Umbilical cord (tissue), 2 donors: ENCODE measurements around the gene TNFSF13. TPM values are rescaled to one million over a fixed set of nuclear protein-coding genes. Genes with fewer than 3 reads are reported as not detected.

ENCODE experiments used
- DNase-seq: peaks from one replicate; pipeline ENCODE4 v3.0.0-alpha.2; 2015; ENCODE audit warnings: low spot score
- total RNA-seq: library from RNA; depleted of rRNA; stranded (reverse); fragments of >200 nt; gene quantifications from one replicate; pipeline ENCODE4 v1.2.3, GENCODE V29; 2014; ENCODE audit warnings: low replicate concordance; ENCODE audit not compliant: insufficient read depth

Gene TNFSF13, protein sequence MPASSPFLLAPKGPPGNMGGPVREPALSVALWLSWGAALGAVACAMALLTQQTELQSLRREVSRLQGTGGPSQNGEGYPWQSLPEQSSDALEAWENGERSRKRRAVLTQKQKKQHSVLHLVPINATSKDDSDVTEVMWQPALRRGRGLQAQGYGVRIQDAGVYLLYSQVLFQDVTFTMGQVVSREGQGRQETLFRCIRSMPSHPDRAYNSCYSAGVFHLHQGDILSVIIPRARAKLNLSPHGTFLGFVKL
- total RNA-seq, result 7.7 TPM

DNA sequence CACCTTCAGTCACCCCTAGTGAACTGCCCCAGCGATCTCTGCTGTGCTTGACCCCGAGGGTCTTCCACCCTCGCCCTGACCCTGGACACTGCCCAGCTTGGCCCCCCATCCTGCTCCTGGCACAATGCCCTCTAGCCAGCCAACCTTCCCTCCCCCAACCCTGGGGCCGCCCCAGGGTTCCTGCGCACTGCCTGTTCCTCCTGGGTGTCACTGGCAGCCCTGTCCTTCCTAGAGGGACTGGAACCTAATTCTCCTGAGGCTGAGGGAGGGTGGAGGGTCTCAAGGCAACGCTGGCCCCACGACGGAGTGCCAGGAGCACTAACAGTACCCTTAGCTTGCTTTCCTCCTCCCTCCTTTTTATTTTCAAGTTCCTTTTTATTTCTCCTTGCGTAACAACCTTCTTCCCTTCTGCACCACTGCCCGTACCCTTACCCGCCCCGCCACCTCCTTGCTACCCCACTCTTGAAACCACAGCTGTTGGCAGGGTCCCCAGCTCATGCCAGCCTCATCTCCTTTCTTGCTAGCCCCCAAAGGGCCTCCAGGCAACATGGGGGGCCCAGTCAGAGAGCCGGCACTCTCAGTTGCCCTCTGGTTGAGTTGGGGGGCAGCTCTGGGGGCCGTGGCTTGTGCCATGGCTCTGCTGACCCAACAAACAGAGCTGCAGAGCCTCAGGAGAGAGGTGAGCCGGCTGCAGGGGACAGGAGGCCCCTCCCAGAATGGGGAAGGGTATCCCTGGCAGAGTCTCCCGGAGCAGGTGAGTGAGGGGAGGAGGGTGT lies at the start of gene TNFSF13:
Gene TNFSF13 (plus strand): TSS at position 207 of the 776 bp plus-strand sequence. CDS start 290 bp downstream, at position 497.
- DNase-seq, result no peak

- DNase-seq, result no peak
These were observed 49.7 kb upstream of the TNFSF13 start for GRCh38 chr17:7508846-7509245.

GRCh38 chr17:7509937-7510336 lies 48.6 kb upstream of the TNFSF13 start:
- no peak for DNase-seq

- DNase-seq, result no peak
These were observed 47.4 kb upstream of the TNFSF13 start for GRCh38 chr17:7511108-7511507.

GRCh38 chr17:7512105-7512504 lies 46.4 kb upstream of the TNFSF13 start:
- no peak for DNase-seq

GRCh38 chr17:7512824-7513540 lies 45.6 kb upstream of the TNFSF13 start:
- no peak for DNase-seq

DNA sequence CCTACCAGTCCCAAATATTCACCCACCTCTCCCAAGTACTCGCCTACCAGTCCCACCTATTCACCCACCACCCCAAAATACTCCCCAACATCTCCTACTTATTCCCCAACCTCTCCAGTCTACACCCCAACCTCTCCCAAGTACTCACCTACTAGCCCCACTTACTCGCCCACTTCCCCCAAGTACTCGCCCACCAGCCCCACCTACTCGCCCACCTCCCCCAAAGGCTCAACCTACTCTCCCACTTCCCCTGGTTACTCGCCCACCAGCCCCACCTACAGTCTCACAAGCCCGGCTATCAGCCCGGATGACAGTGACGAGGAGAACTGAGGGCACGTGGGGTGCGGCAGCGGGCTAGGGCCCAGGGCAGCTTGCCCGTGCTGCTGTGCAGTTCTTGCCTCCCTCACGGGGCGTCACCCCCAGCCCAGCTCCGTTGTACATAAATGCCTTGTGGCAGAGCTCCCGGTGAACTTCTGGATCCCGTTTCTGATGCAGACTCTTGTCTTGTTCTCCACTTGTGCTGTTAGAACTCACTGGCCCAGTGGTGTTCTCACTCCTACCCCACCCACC lies 44.6 kb upstream of the TNFSF13 start:
- no peak for DNase-seq

DNA sequence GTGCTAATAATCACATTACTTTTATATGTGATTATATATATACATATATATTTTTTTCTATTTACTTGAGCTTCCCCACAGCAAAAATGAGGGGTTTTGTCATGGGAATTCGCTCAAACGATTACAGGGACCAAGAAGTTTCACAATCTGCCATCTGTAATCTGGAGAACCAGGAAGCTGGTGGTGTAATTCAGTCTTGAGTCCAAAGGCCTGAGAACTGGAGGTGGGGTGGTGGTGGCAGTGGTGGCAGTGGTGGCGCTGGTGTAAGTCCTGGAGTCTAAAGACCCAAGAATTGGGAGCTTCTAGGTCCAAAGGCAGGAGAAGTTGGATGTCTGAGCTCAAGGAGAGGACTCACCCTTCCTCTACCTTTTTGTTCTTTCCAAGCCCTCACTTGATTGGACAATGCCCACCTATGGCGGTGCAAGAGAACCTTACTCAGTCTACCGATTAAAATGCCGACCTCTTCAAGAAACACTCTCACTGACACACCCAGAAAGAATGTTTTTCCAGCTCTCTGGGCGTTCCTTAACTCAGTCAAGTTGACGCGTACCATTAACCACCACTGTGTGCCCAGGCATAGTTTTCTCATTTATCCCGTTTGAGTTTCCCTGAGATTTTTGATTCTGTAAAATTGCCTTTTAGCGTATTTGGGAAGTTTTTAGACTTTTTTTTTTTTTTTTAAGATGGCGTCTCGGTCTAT lies 42.5 kb upstream of the TNFSF13 start:
- DNase-seq, result no peak

DNA sequence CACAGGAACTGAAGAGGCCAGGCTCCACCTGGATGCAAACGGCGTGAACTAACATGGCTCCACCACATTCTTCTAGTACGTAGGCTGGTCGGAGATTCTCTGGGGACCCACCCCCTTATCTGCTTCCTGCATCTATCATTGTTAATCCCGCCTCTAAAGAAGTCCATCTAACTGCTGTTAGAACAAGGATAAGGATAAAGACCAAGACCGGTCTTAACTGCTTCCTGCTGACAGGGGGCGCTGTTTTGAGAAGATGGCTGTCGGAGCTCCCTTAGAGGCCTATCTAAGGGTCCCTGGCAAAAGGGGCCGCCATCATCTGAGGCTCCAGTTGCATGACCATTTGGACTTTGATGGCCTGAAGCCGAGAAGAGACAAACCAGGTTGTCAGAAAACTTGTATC lies 35.5 kb upstream of the TNFSF13 start:
- no peak for DNase-seq

GRCh38 chr17:7528842-7529241 lies 29.7 kb upstream of the TNFSF13 start:
- no peak for DNase-seq

- DNase-seq, result no peak
These were observed 28.3 kb upstream of the TNFSF13 start for GRCh38 chr17:7530023-7530900.

DNA sequence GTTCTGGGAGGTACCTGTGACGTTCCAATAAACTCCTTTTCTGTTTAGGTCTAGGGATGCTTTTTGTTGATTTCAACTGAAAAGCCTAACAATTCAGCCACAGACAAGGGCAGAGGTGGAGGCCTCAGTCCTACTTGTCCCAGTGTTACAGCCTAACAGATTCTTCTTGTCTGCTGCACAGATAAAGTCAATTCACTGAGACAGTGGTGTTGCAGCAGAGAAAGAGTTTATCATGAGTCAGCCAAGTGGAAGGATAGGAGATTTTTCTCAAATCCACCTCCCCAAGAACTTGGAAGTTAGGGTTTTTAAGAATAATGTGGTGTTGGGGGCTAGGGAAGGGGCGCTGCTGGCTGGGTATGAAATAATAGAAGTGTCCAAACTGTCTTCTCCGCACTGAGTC lies 20.5 kb upstream of the TNFSF13 start:
- DNase-seq, result no peak

GRCh38 chr17:7538891-7539545 lies 19.5 kb upstream of the TNFSF13 start:
- DNase-seq, result no peak

DNA sequence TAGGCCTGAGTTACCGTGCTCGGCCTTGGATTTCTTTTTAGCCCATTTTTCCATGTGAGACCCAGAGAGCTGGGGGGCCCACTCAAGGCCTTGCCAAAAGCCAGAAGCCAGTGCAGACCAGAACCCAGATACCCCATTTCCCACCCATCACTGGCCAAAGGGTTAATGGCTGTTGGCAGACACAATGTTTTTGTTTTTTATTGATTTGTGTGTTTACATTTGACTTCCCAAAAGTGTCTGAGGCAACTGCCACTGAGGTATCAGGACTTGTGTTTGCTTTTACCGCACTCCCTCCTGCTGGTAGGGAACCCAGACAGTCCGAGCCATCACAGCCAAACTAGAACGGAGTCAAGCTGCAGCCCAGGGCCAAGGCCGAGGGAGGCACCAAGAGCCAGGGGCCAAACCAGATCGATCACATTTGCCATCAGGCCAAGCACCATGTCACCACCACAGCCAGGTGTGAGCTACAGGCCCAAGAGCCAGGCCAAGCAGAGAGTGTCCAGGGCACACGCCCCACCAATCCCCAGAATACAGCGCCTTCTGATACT lies 17.4 kb upstream of the TNFSF13 start:
- no peak for DNase-seq

DNA sequence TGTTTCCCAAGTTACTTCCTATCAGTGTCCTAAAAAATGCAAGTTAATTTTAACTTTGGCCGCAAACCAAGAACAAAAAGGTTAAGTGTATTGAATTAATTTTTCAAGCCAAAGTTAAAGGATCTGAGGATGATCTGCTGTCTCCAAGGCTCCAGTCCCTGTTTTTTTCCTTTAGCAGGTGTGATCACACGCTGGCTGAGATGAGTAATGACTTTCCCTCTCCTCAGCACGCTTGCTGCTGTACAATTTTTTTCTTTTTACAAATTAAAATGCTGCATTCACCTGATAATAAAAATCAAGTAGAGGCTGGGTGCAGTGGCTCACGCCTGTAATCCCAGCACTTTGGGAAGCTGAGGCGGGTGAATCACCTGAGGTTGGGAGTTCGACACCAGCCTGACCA lies 13.6 kb upstream of the TNFSF13 start:
- no peak for DNase-seq

- DNase-seq, result peak; percentile 46
These were observed 9.8 kb upstream of the TNFSF13 start, which contains the start of gene TNFSF12 for GRCh38 chr17:7548585-7549400. Gene TNFSF12 (plus strand): TSS chr17:7549058. CDS start chr17:7549154, 96 bp downstream.

DNA sequence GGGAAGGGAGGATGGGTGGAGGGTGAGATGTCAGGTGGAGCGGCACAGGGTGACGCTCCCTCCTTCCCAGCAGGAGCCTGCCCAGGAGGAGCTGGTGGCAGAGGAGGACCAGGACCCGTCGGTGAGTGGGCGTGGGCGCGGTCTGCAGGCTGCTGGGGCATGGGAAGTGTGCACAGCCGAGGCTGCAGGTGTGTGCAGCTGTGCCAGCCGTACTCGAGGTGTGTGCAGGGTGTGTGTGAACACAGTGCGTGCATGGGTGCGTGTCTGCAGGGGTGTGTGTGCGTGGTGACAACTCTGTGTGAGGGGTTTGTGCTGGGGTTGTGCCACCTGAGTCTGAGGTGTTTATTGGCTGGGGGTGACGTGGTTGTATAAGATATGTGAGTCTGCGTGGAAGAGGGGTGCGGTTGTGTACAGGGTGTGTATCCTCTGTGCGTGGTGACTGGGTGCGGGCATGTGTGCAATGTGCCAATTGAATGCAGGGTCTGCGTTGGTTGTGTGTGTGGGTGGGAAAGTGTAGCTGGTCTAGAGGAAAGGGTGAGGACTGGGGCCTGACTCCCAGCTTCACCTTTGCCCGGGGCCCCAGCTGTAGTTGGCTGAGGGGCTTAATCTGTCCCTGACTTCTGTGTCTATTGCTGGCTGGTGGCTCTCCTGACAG lies 9.0 kb upstream of the TNFSF13 start:
- DNase-seq, result no peak

DNA sequence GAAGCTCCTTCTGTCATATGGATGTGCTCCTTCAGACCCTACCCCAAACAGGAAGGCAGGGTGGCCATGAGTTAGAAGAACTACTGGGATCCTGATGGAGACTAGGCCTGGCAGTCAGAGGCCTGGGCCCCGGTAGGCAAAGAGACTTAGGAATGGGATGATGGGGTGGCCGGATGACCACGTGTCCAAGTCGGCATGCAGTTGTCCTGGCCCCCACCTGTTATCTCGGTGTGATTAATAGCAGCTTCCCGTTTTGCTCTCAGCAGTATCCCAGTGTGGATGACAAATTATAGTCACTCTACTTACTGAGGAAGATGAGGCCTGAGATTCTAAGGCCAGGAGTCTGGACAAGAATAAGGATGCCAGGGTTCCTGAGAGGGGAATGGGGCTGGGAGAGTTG lies 8.2 kb upstream of the TNFSF13 start:
- no peak for DNase-seq
